ENCODE measurements around the gene CBLN3. TPM values are rescaled to one million over a fixed set of nuclear protein-coding genes. Genes with fewer than 3 reads are reported as not detected.

Gene CBLN3
- total RNA-seq, 1 experiment from 2014 or later, result 1.0 TPM

DNA sequence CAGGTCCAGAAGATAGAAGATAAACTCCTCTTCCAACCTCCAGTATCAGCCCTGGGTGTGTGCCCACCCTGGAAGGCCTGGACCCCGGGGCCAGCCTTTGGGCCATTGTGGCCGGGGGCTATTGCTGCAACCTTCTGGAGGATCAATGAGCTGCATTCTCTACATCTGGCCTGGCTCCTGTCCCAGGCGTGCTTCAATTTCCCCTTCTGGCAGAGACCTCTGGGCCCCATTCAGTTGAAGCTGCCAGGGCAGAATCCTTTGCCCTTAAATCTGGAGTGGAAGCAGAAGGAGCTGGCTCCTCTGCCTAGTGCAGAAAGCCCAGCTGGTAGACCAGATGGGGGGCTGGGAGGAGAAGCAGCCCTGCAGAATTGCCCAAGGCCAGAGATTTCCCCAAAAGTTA is 20.7 kb downstream of the CBLN3 start:
- no peaks in the 10 kb centered on the region for H3K36me3 ChIP-seq (ENCODE audit: control insufficient read depth, insufficient read depth, low read length)
- no peaks in the 10 kb centered on the region for H3K9me3 ChIP-seq (ENCODE audit: control insufficient read depth, insufficient read depth, low read depth, low read length)
- in situ Hi-C loops (cut with HindIII; ENCODE audit: low pct_unique_long_range_greater_than_20kb, low sequenced_read_pairs), result no loop called here
- no peaks in the 10 kb centered on the region; the same call in 1 of the 2 replicates for H3K27me3 ChIP-seq (ENCODE audit: control insufficient read depth, insufficient read depth, low read length)
- TF ChIP-seq TCF7L2 (IDR thresholded peaks at IDR 0.05; ENCODE audit: low read depth, low read length) (no peak), POLR2AphosphoS5 (IDR thresholded peaks at IDR 0.05; ENCODE audit: low read depth, low read length) (no peak), SIN3A (IDR thresholded peaks at IDR 0.05; ENCODE audit: borderline replicate concordance, insufficient read depth, low read depth, low read length) (no peak)
- TF ChIP-seq, protein P1, sequence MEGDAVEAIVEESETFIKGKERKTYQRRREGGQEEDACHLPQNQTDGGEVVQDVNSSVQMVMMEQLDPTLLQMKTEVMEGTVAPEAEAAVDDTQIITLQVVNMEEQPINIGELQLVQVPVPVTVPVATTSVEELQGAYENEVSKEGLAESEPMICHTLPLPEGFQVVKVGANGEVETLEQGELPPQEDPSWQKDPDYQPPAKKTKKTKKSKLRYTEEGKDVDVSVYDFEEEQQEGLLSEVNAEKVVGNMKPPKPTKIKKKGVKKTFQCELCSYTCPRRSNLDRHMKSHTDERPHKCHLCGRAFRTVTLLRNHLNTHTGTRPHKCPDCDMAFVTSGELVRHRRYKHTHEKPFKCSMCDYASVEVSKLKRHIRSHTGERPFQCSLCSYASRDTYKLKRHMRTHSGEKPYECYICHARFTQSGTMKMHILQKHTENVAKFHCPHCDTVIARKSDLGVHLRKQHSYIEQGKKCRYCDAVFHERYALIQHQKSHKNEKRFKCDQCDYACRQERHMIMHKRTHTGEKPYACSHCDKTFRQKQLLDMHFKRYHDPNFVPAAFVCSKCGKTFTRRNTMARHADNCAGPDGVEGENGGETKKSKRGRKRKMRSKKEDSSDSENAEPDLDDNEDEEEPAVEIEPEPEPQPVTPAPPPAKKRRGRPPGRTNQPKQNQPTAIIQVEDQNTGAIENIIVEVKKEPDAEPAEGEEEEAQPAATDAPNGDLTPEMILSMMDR (IDR thresholded peaks at IDR 0.05), result no peak
- TF ChIP-seq, protein P2, sequence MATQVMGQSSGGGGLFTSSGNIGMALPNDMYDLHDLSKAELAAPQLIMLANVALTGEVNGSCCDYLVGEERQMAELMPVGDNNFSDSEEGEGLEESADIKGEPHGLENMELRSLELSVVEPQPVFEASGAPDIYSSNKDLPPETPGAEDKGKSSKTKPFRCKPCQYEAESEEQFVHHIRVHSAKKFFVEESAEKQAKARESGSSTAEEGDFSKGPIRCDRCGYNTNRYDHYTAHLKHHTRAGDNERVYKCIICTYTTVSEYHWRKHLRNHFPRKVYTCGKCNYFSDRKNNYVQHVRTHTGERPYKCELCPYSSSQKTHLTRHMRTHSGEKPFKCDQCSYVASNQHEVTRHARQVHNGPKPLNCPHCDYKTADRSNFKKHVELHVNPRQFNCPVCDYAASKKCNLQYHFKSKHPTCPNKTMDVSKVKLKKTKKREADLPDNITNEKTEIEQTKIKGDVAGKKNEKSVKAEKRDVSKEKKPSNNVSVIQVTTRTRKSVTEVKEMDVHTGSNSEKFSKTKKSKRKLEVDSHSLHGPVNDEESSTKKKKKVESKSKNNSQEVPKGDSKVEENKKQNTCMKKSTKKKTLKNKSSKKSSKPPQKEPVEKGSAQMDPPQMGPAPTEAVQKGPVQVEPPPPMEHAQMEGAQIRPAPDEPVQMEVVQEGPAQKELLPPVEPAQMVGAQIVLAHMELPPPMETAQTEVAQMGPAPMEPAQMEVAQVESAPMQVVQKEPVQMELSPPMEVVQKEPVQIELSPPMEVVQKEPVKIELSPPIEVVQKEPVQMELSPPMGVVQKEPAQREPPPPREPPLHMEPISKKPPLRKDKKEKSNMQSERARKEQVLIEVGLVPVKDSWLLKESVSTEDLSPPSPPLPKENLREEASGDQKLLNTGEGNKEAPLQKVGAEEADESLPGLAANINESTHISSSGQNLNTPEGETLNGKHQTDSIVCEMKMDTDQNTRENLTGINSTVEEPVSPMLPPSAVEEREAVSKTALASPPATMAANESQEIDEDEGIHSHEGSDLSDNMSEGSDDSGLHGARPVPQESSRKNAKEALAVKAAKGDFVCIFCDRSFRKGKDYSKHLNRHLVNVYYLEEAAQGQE (IDR thresholded peaks at IDR 0.05; ENCODE audit: insufficient read depth in 1 of 2, low read depth in 2 of 2, low read length in 1 of 2), result no peak
- ChIA-PET POLR2A (interaction anchor here (0.5 kb wide), 1 partner anchor 14 kb away, joined by 3 read pairs; no protein-coding TSS in a partner anchor), CTCF (interaction anchor here (0.6 kb wide), 1 partner anchor 1102 kb away, joined by 3 read pairs; the partner anchor contains the start of gene BCL2L2)
- H3K4me3 ChIP-seq (ENCODE audit: low read depth in 2 of 2, low read length in 2 of 2), result no peak overlapping the region
- DNase-seq (ENCODE audit: low read depth, low spot score) (no peak), ATAC-seq (no peak)
- H3K4me1 ChIP-seq (ENCODE audit: control insufficient read depth, insufficient read depth, low read length), result no peaks in the 10 kb centered on the region
- BruUV-seq (replicated peaks), result no TSS peak
- intact Hi-C loops (cut with micrococcal nuclease; ENCODE audit: unreplicated experiment), result no loop called here
- no peak overlapping the region for H3K27ac ChIP-seq (ENCODE audit: low read length)

DNA sequence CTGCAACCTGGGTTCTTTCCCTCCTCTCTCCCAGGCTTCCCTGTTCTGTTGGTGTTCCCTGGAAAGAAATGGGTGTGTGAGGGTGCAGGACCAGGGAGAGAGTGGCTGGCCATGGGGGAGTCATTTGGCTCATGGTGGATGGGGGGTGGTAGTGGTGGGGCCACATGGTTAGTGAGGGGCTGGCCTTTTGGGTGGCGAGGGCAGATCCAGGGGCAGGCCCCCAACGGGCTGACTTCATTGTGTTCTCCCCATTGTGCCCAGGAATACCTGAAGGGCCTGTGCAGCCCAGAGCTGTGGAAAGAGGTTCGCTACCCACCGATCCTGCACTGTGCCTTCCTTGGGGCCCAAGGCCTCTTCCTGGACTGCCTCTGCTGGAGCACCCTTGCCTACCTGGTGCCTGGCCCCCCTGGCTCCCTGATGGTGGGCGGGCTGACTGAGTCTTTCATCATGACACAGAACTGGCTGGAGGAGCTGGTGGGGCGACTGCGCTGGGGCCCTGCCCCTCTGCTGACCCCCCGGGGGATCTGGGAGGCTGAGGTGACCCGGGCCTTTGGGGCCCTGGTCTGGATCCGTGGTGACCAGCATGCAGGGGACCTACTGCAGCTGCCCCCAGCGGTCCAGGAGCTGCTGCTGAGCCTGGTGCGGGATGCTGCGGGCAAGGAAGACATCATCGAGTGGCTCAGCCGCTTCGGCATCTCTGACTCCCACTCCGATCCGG is 21.7 kb downstream of the CBLN3 start:
- POLR2A ChIA-PET, result no interaction called here

More for the DNA sequence above, 21.7 kb downstream of the CBLN3 start:
- in situ Hi-C loops (cut with HindIII; ENCODE audit: low pct_unique_long_range_greater_than_20kb, low sequenced_read_pairs) (no loop called here), intact Hi-C loops (cut with micrococcal nuclease; ENCODE audit: unreplicated experiment) (no loop called here)
- DNase-seq (ENCODE audit: low read depth, low spot score), result no peak
- H3K27me3 ChIP-seq (ENCODE audit: control insufficient read depth, insufficient read depth, low read length), result peaks cover 3% of the 10 kb centered on the region
- no peak for ATAC-seq
- no peaks in the 10 kb centered on the region for H3K4me1 ChIP-seq (ENCODE audit: control insufficient read depth, insufficient read depth, low read length)
- no peak for TF ChIP-seq SIN3A (IDR thresholded peaks at IDR 0.05; ENCODE audit: borderline replicate concordance, insufficient read depth, low read depth, low read length)
- TF ChIP-seq, protein P2 (IDR thresholded peaks at IDR 0.05; ENCODE audit: insufficient read depth in 1 of 2, low read depth in 2 of 2, low read length in 1 of 2), result no peak
- no peak for TF ChIP-seq POLR2AphosphoS5 (IDR thresholded peaks at IDR 0.05; ENCODE audit: low read depth, low read length)
- TF ChIP-seq TCF7L2 (IDR thresholded peaks at IDR 0.05; ENCODE audit: low read depth, low read length), result no peak
- TF ChIP-seq, protein P1 (IDR thresholded peaks at IDR 0.05), result no peak
- H3K4me3 ChIP-seq (ENCODE audit: low read depth in 2 of 2, low read length in 2 of 2), result no peak overlapping the region
- H3K27ac ChIP-seq (ENCODE audit: low read length), result no peak overlapping the region
- no peaks in the 10 kb centered on the region for H3K9me3 ChIP-seq (ENCODE audit: control insufficient read depth, insufficient read depth, low read depth, low read length)
- no TSS peak for BruUV-seq (replicated peaks)
- no peaks in the 10 kb centered on the region for H3K36me3 ChIP-seq (ENCODE audit: control insufficient read depth, insufficient read depth, low read length)
- CTCF ChIA-PET, result interaction anchor here (0.6 kb wide), 1 partner anchor 42 kb away, joined by 4 read pairs; no protein-coding TSS in a partner anchor

Data from Panc1 (cell line).